ENCODE data around the gene THSD4.

GRCh38 chr15:71656425-71656824, 541.2 kb downstream of the THSD4 start:
- TF ChIP-seq CTCF (conservative IDR thresholded peaks at IDR 0.05; ENCODE audit: low read length): no peak
- no peak for TF ChIP-seq EZH2phosphoT487 (IDR thresholded peaks at IDR 0.05; ENCODE audit: borderline replicate concordance, low read depth, low read length)
